Smooth muscle cell of the brain vasculature (primary cell): ENCODE results near the gene TUBGCP3.
"Not testable (repeated sequence)": the region's sequence is repeated elsewhere in the genome, so short reads cannot be mapped to it uniquely, and the experiment has no call there.

Experiments used
- DNase-seq: peaks from one replicate; pipeline ENCODE4 v3.0.0-alpha.2; 2012; ENCODE audit warnings: low read depth, low spot score

TUBGCP3 gene, protein sequence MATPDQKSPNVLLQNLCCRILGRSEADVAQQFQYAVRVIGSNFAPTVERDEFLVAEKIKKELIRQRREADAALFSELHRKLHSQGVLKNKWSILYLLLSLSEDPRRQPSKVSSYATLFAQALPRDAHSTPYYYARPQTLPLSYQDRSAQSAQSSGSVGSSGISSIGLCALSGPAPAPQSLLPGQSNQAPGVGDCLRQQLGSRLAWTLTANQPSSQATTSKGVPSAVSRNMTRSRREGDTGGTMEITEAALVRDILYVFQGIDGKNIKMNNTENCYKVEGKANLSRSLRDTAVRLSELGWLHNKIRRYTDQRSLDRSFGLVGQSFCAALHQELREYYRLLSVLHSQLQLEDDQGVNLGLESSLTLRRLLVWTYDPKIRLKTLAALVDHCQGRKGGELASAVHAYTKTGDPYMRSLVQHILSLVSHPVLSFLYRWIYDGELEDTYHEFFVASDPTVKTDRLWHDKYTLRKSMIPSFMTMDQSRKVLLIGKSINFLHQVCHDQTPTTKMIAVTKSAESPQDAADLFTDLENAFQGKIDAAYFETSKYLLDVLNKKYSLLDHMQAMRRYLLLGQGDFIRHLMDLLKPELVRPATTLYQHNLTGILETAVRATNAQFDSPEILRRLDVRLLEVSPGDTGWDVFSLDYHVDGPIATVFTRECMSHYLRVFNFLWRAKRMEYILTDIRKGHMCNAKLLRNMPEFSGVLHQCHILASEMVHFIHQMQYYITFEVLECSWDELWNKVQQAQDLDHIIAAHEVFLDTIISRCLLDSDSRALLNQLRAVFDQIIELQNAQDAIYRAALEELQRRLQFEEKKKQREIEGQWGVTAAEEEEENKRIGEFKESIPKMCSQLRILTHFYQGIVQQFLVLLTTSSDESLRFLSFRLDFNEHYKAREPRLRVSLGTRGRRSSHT

GRCh38 chr13:112587764-112588489 lies at the start of gene TUBGCP3:
Gene TUBGCP3 (minus strand): TSS chr13:112588153. CDS start chr13:112587980, 173 bp downstream.
- DNase-seq = peak; percentile 33

GRCh38 chr13:112637017-112637801 lies 49.3 kb upstream of the TUBGCP3 start:
- no peak for DNase-seq

DNA sequence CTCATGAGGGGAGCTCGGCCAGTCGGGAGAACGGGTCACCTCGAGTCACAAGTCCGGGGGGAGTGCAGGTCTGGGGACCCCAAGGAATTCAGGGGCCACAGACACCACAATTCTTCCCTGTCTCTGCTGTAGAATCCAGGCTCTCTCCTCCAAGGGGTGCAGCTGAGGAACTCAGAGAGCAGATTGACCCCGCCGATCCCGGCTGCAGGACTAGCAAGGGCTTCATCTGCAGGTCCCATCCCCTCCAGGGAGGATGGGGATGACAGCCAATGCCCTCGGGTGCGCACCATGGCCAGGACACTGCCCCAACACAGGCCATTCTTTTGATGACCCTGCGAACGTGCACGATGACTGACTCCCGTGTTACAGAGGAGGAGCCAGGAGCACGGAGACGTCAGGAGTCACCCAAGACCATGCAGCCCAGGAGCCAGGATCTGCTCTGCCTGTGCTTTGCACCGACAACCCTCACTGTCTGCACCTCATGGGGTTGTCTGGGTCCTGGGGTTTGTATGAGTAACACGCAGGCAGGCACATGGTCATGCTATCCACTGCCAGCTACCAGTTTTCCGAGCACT lies 48.5 kb upstream of the TUBGCP3 start:
- no peak for DNase-seq

DNA sequence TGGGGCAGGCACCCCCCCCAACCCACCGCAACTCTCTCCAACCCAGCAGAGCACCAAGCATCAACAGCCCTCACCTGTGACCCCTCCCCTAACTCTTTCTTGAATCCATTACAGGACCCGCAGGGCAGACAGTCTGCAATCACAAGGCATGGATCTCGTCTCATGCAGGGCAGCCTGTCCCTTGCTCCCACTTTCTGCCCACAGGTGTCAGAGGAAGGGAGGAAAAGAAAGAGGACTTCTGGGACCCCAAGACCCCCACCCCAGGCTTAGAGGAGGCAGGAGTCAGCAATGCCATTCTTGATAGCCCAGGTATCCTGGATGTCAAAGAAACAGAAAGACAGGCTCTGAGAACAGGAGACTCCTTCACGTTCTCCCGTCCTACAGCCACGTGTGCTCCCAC lies 47.4 kb upstream of the TUBGCP3 start:
- no peak for DNase-seq

- no peak for DNase-seq
These were observed 46.1 kb upstream of the TUBGCP3 start for GRCh38 chr13:112634102-112634501.

DNA sequence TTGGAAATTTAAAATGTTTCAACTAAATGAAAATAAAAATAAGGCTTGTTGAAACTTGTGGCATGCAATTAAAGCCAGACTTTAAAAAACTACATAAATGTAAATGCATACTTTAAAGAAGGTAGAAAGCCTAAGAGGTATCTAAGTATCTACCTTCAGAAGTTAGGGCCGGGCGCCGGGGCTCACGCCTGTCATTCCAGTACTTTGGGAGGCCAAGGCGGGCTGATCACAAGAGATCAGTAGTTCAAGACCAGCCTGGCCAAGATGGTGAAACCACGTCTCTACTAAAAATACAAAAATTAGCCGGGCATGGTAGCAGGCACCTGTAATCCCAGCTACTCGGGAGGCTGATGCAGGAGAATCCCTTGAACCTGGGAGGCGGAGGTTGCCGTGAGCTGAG lies 42.3 kb upstream of the TUBGCP3 start:
- DNase-seq = not testable (repeated sequence)

DNA sequence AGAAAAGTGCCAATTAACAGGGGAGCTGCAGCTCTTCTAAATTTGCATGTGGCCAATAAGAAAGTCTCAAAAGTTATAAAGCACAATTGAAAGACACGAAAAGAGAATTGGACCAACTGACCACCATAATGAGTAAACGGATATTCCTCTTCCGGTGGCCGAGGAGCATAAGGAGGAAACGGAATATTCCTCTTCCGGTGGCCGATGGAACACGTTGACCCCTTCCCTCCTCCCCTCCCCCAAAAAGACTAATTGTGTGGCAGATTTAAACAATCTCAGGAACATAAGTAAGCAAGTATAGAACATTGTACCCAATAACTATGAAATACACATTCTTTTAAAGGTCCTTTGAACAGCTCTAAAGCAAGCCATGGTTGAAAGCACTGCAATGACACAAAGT lies 41.2 kb upstream of the TUBGCP3 start:
- no peak for DNase-seq

- not testable (repeated sequence) for DNase-seq
These were observed 39.7 kb upstream of the TUBGCP3 start for GRCh38 chr13:112627613-112628012.

DNA sequence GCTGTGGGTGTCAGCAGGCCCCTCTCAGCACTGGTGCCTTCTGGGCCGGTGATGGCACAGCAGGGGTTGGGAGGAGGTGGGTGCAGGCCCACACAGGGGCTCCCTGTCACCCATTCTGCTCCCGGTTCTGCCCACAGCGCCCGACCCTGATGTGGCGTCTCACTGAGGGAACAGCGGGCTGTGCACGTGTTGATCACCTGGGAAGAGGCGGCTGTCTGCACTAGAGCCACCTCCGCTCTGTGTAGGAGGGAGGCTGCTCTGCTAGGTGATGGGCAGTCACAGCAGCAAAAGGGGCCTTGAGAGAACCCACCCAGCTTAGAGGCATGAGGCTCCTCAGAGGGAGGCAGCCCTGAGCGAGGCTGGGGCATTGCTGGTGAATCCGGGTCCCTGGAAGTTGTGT lies 39.2 kb upstream of the TUBGCP3 start:
- DNase-seq = no peak

DNA sequence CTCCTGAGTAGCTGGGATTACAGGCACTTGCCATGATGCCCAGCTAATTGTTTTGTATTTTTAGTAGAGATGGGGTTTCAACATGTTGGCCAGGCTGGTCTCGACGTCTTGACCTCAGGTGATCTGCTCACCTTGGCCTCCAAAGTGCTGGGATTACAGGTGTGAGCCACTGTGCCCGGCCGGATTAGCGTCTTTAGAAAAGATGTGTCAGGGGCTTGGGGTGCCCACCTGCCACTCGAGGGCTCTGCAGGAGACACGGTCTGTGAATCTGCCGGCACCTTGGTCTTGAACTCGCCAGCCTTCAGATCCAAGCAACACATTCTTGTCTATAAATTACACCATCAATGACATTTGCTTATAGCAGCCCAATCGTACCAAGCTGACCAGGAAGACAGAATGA lies 38.8 kb upstream of the TUBGCP3 start:
- no peak for DNase-seq

DNA sequence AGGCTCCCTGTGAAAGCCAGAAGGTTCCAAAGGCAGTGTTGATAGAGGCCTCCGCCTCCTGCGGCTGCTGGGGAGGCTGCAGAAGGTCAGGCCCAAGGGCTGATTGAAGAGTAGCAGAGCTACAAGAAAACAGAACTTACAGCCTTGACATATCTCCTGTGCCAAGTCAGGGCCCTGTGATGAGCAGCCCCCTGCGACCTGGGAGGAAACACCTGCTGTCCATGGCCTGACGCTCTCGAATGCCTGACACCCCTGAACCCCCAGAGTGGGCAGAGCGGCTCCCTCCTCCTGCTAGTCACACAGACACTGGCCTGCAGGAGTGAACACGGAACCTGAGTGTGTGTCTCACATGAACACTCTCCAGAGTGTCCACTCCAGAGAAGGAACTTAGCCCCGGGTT lies 38.2 kb upstream of the TUBGCP3 start:
- no peak for DNase-seq

GRCh38 chr13:112625698-112626097 lies 37.7 kb upstream of the TUBGCP3 start:
- no peak for DNase-seq

DNA sequence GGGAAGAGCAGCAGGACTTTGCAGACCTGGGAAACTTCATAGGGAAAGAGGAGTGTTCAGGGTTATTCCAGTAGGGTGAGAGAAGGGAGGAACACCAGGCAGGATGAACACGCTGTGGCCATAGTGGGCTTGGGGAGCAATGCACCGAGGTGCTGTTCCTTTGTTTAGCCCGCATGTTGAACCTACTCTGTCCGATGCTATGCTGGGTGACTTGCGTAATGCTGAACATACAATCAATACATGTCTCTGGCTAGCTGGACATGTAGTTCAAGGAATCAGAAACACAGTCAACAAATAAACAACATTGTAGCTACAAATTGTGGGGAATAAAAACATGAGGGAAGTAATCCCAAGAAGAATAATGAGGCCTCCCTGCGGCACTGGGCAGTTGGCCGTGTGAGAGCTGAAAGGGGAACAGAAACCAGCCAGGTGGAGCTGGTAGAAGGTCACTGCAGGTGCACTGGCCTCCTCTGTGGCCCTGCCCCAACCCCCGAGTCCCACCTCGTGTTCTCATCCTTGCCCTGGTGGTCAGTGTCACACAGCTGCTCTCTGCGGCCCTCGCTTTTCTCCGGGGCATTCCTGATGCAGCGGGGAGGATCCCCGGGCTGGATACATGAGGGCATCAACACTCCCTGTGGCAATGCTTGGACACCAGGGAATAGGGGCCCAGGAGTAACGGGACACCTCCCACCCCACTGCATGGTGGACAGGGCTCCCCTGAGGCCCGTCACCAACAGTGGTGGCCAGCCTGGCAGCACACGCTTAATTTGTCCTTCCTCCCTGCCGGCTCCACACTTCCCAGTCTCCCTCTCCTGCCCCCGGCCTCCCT lies 36.9 kb upstream of the TUBGCP3 start:
- no peak for DNase-seq

DNA sequence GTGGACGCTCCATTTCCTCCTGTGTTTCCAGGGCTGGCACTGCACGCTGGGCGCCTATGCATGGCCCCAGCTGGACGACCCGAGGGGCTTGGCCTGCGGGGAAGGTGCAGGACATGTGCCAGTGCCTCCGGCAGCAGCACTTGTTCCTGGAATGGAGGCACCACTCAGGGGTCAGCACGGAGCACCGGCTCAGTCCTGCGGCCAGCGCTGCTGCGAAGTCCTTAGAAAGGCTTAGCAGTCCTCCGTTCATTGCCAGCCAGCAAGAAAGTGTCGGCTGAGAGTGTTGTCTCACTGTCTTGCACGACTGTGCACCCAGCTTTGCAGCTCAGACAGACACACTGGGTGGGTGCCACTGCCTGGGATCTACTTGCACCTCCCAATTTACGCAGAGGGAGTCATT lies 36.1 kb upstream of the TUBGCP3 start:
- no peak for DNase-seq

DNA sequence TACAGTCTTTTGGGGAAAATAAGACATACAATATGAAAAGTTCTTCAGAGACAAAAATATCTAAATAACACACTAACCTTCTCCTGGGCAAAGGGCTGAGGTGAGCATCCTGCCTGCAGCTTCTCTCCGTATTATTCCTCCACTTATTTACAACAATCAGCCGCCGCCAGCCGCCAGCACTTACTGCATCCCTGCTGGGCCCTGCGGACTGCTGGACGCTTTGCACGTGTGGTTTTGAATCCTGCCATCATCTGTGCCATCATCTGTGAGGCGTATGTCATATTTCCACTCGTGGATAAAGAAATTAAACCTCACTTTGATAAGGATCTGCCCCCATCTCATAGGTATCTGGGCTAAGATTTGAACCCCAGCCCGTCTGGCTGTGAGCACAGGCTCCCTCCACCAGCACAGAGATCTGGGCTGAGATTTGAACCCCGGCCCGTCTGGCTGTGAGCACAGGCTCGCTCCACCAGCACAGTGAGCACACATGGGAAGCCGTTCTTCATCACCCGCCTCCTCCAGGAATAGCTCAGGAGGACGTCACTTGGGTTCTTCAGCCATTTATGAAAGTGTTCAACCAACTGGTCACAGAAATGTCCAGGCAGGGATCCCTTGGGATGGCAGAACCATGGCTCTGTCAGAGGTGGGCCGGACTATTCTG lies 35.2 kb upstream of the TUBGCP3 start:
- DNase-seq = no peak

DNA sequence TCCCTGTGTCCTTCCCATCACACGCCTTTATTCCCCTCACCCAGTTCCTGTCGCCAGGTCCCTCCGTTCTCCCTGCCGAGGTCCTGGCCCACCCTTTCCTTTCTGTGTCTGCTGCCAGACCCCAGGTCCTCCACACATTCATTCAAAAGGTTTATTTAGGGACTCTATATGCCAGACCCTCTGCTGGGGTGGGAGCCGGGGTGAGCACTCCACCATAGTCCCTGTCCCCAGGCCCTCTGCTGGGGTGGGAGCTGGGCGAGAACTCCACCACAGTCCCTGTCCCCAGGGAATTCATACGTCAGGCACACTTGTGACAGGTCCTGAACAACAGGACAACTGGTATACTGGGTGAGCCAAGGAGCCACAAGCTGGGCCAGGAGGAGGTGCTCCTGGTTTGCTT lies 34.4 kb upstream of the TUBGCP3 start:
- DNase-seq = no peak

GRCh38 chr13:112619730-112620631 lies 32.0 kb upstream of the TUBGCP3 start:
- no peak for DNase-seq

DNA sequence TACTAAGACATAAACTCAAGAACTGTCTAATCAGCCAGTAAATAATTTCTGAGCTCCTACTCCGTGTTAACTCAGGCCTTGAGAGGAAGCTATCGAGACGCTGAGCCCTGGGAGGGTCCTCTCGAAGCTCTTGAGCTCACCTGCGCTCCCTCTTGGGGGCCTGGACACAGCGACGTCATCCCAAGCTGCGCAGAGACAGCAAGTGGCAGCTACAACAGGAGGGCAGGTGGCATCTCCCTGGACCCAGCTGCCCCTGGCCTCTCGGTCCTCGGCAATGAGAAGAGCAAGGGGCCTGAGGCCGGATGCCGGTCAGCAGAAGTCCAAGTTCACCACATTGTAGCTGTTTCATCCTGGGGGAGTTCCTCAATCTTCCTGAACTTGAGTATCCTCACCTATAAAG lies 30.5 kb upstream of the TUBGCP3 start:
- no peak for DNase-seq
